Measurements from ENCODE around the gene FAM219A. TPM values are rescaled to one million over a fixed set of nuclear protein-coding genes. Genes with fewer than 3 reads are reported as not detected.

The FAM219A gene
- total RNA-seq: 12.5 and 13.4 TPM in 2 replicates

GRCh38 chr9:34458013-34458958 is at the start of gene FAM219A, which contains the start of gene DNAI1:
Gene FAM219A (minus strand): TSS chr9:34458570. CDS start chr9:34458263, 307 bp downstream.
Gene DNAI1 (plus strand): TSS chr9:34458805. CDS start chr9:34459006, 201 bp downstream.

GRCh38 chr9:34376596-34377403 is 81.6 kb downstream of the FAM219A start, which contains the start of gene MYORG:
Gene MYORG (minus strand): TSS chr9:34376898. CDS start chr9:34372943, 3,955 bp downstream.

Other genes starting within 250 kb of the FAM219A start
- gene KIF24, start 129.3 kb downstream of the FAM219A start, total RNA-seq: 2.1 and 2.5 TPM in 2 replicates
- 27.1 and 46.0 TPM in 2 replicates for gene NUDT2, start 129.0 kb downstream of the FAM219A start, total RNA-seq
- gene MYORG, start 81.7 kb downstream of the FAM219A start, total RNA-seq: 1.3 and 2.1 TPM in 2 replicates
- not detected in 2 replicates for gene DNAI1, start 235 bp upstream of the FAM219A start, total RNA-seq
- not detected in 2 replicates for gene ENHO, start 64.4 kb upstream of the FAM219A start, total RNA-seq
- gene CNTFR, start 131.2 kb upstream of the FAM219A start, total RNA-seq: 1.1 TPM in 1 of 2 replicates, not detected in the other
- 30.1 and 42.9 TPM in 2 replicates for gene RPP25L, start 153.5 kb upstream of the FAM219A start, total RNA-seq
- 115 and 177 TPM in 2 replicates for gene DCTN3, start 161.9 kb upstream of the FAM219A start, total RNA-seq
- gene ARID3C, start 170.5 kb upstream of the FAM219A start, total RNA-seq: 0.13 TPM in 1 of 2 replicates, not detected in the other
- 99.2 and 152 TPM in 2 replicates for gene SIGMAR1, start 179.2 kb upstream of the FAM219A start, total RNA-seq
- 18.5 and 34.5 TPM in 2 replicates for gene GALT, start 188.1 kb upstream of the FAM219A start, total RNA-seq
- 10.2 and 13.3 TPM in 2 replicates for gene IL11RA, start 193.6 kb upstream of the FAM219A start, total RNA-seq
- 0.39 TPM in 1 of 2 replicates, not detected in the other for gene CCL27, start 204.1 kb upstream of the FAM219A start, total RNA-seq
- gene CCL19, start 232.7 kb upstream of the FAM219A start, total RNA-seq: not detected in 2 replicates